ENCODE data around the gene HTT. TPM values are rescaled to one million over a fixed set of nuclear protein-coding genes. Genes with fewer than 3 reads are reported as not detected.

HTT gene
- total and polyA plus RNA-seq, 4 donors: 38.9 to 51.5 (median 40.9) TPM

DNA sequence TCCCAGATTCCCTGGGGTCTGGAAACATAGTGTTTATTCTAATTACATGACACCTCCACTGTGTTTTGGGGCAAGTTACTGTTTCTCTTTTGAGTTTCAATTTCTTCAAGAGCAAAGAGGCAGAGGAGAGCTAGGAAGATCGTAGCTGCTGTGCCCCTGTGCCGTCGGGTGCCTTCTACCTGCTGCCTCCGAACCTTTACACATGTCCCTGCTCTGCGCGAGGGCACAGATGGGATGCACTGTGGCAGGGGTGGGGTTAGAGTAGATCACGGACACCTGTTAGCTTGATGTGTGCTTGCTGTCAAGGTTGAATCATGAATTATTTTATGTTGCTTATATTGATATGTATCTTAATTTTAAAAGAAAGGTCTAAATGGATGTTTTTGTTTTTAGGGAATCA lies 103.4 kb downstream of the HTT start:
- Histone ChIP-seq H3K9me3 (ENCODE audit: control insufficient read depth, insufficient read depth, low read length) (no peaks in the 10 kb centered on the region), H3K4me3 (ENCODE audit: low read depth, low read length) (no peak overlapping the region), H3K27me3 (ENCODE audit: control insufficient read depth, insufficient read depth, low read length) (no peaks in the 10 kb centered on the region), H3K27ac (ENCODE audit: low read depth, low read length) (no peak overlapping the region), H3K36me3 (ENCODE audit: control insufficient read depth, insufficient read depth, low read length) (peaks cover 39% of the 10 kb centered on the region), H3K4me1 (ENCODE audit: control insufficient read depth, insufficient read depth, low read length) (peaks cover 7% of the 10 kb centered on the region)
- WGBS (ENCODE audit: insufficient coverage): 89% methylated on average over 4 of the region's 7 CpGs
- DNase-seq (ENCODE audit: low read depth in 4 of 6, low spot score in 6 of 6): no peak

DNA sequence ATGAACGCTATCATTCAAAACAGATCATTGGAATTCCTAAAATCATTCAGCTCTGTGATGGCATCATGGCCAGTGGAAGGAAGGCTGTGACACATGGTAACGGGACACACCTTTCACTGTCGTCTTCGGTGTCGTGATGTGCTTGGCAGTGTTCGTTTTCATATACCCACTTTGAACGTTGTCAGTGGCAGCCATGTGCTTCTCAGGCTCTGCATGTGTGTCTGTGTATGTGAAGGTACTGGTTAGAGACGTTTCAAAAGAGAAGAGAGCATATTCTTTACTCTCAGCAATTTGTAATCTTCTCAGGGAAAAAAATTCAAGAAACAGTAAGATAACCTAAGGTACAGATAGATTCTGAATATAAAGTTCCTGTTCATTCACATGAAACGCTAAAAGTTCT lies 103.9 kb downstream of the HTT start:
- Histone ChIP-seq H3K4me1 (ENCODE audit: control insufficient read depth, insufficient read depth, low read length) (peaks cover 7% of the 10 kb centered on the region), H3K27ac (ENCODE audit: low read depth, low read length) (no peak overlapping the region), H3K27me3 (ENCODE audit: control insufficient read depth, insufficient read depth, low read length) (no peaks in the 10 kb centered on the region), H3K9me3 (ENCODE audit: control insufficient read depth, insufficient read depth, low read length) (no peaks in the 10 kb centered on the region), H3K4me3 (ENCODE audit: low read depth, low read length) (no peak overlapping the region), H3K36me3 (ENCODE audit: control insufficient read depth, insufficient read depth, low read length) (peaks cover 38% of the 10 kb centered on the region)
- WGBS (ENCODE audit: insufficient coverage): 89% methylated on average over 7 of the region's 9 CpGs
- no peak for DNase-seq (ENCODE audit: low read depth in 4 of 6, low spot score in 6 of 6)

DNA sequence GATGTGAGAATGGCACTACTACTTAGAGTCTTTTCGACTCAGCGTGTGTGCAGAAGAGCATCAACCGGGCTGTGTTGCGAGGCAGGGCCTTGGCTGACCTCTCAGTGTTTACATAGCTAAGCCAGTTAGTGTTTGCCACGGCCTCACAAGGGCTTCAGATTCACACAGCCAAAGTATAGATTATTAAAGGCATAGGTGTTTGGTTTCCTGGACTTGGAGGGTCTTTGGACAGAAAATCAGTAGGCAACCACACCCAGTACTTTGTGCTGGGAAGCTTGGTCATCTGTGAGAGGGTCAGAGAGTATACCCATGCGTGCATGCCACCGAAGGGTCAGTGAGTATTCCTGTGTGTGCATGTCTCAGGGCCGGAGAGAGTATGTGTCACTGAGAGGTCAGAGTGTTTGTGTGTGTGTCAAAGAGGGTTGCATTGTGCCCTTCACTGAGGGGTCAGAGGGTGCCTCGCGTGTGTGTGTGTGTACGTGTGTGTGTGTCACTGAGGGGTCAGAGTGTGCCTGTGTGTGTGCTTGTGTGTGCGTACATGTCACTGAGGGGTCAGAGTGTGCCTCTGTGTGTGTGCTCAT lies 104.7 kb downstream of the HTT start:
- no peak overlapping the region for H3K27ac ChIP-seq (ENCODE audit: low read depth, low read length)
- no peaks in the 10 kb centered on the region for H3K9me3 ChIP-seq (ENCODE audit: control insufficient read depth, insufficient read depth, low read length)
- DNase-seq (ENCODE audit: low read depth in 4 of 6, low spot score in 6 of 6): no peak
- H3K4me3 ChIP-seq (ENCODE audit: low read depth, low read length): no peak overlapping the region
- 81% methylated on average over 11 of the region's 12 CpGs for WGBS (ENCODE audit: insufficient coverage)
- H3K4me1 ChIP-seq (ENCODE audit: control insufficient read depth, insufficient read depth, low read length): peaks cover 7% of the 10 kb centered on the region
- H3K27me3 ChIP-seq (ENCODE audit: control insufficient read depth, insufficient read depth, low read length): no peaks in the 10 kb centered on the region
- H3K36me3 ChIP-seq (ENCODE audit: control insufficient read depth, insufficient read depth, low read length): peaks cover 41% of the 10 kb centered on the region

DNA sequence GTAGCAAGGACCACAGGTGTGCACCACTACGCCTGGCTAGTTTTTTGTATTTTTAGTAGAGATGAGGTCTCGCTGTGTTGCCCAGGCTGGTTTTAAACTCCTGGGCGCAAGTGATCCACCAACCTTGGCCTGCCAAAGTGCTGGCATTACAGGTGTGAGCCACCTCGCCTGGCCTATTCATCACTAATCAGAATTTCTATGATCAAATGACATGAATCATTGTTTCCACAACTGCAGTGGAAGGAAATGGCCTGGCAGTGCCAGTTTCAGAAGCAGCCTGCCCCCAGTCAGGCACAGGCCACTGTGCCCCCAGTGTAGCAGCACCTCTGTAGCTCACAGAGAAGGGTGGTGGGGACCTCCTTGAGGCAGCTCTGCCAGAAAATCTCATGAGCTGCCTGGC lies 108.5 kb downstream of the HTT start:
- WGBS (ENCODE audit: insufficient coverage): 98% methylated on average over 3 of the region's 4 CpGs
- H3K36me3 ChIP-seq (ENCODE audit: control insufficient read depth, insufficient read depth, low read length): peaks cover 60% of the 10 kb centered on the region
- H3K27ac ChIP-seq (ENCODE audit: low read depth, low read length): no peak overlapping the region
- H3K27me3 ChIP-seq (ENCODE audit: control insufficient read depth, insufficient read depth, low read length): no peaks in the 10 kb centered on the region
- H3K4me3 ChIP-seq (ENCODE audit: low read depth, low read length): no peak overlapping the region
- DNase-seq (ENCODE audit: low read depth in 4 of 6, low spot score in 6 of 6): no peak
- H3K9me3 ChIP-seq (ENCODE audit: control insufficient read depth, insufficient read depth, low read length): no peaks in the 10 kb centered on the region
- H3K4me1 ChIP-seq (ENCODE audit: control insufficient read depth, insufficient read depth, low read length): no peaks in the 10 kb centered on the region

DNA sequence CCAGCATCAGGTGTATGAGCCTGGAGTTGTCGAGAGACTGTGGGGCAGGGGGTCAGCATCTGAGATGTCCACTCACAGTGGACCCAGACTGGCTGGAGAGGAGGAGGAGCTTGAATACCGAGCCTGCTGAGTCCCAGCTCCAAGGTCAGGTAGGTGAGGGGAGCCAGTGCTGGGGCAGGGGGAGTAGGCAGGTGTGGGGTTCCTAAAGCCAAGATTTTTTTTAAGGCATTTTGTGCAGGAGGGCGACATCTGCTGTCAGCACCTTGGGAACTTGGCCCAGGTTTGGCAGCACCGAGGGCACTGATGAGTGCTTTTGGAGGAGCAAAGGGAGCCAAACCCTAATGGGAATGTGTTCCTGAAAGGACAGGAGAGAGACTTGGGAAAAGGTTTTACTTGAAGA lies 110.2 kb downstream of the HTT start:
- H3K27ac ChIP-seq (ENCODE audit: low read depth, low read length): no peak overlapping the region
- H3K4me3 ChIP-seq (ENCODE audit: low read depth, low read length): no peak overlapping the region
- no peaks in the 10 kb centered on the region for H3K27me3 ChIP-seq (ENCODE audit: control insufficient read depth, insufficient read depth, low read length)
- DNase-seq (ENCODE audit: low read depth in 4 of 6, low spot score in 6 of 6): no peak
- peaks cover 56% of the 10 kb centered on the region for H3K36me3 ChIP-seq (ENCODE audit: control insufficient read depth, insufficient read depth, low read length)
- H3K9me3 ChIP-seq (ENCODE audit: control insufficient read depth, insufficient read depth, low read length): no peaks in the 10 kb centered on the region
- 85% methylated on average over 4 of the region's 4 CpGs for whole genome bisulfite sequencing (ENCODE audit: insufficient coverage)
- H3K4me1 ChIP-seq (ENCODE audit: control insufficient read depth, insufficient read depth, low read length): no peaks in the 10 kb centered on the region

DNA sequence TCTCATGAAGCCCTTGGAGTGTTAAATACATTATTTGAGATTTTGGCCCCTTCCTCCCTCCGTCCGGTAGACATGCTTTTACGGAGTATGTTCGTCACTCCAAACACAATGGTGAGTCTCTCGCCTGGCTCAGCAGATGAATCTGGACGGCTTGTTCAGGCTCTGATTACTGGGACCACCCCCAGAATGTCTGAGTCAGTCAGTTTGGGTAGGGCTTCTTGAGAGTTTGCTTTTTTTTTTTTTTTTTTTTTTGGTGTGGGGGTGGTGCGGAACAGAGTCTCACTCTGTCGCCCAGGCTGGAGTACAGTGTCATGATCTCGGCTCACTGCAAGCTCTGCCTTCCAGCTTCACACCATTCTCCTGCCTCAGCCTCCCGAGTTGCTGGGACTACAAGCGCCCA lies 112.1 kb downstream of the HTT start:
- DNase-seq (ENCODE audit: low read depth in 4 of 6, low spot score in 6 of 6): no peak
- 91% methylated on average over 6 of the region's 11 CpGs for WGBS (ENCODE audit: insufficient coverage)
- H3K9me3 ChIP-seq (ENCODE audit: control insufficient read depth, insufficient read depth, low read length): no peaks in the 10 kb centered on the region
- no peak overlapping the region for H3K27ac ChIP-seq (ENCODE audit: low read depth, low read length)
- H3K4me3 ChIP-seq (ENCODE audit: low read depth, low read length): no peak overlapping the region
- H3K4me1 ChIP-seq (ENCODE audit: control insufficient read depth, insufficient read depth, low read length): no peaks in the 10 kb centered on the region
- no peaks in the 10 kb centered on the region for H3K27me3 ChIP-seq (ENCODE audit: control insufficient read depth, insufficient read depth, low read length)
- H3K36me3 ChIP-seq (ENCODE audit: control insufficient read depth, insufficient read depth, low read length): peaks cover 61% of the 10 kb centered on the region

DNA sequence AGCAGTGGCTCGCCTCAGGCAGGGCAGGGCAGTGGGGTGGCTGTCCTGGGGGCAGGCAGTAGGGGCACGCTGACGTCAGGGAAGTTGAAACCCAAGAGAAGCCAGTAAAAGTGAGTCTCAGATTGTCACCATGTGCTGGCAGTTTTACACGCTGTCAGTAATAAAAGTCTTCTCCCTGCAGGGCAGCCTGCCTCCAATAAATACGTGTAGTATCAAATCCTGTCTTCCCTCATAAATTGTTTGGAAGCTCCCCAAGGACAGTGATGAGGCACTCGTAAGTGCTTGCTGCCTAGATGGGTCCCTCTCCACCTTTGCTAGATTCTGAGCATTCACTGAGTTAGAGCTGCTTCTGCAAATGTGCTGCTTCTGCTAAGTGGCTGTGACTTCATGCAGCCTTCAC lies 113.6 kb downstream of the HTT start:
- Histone ChIP-seq H3K4me3 (ENCODE audit: low read depth, low read length) (no peak overlapping the region), H3K27me3 (ENCODE audit: control insufficient read depth, insufficient read depth, low read length) (no peaks in the 10 kb centered on the region), H3K9me3 (ENCODE audit: control insufficient read depth, insufficient read depth, low read length) (no peaks in the 10 kb centered on the region), H3K4me1 (ENCODE audit: control insufficient read depth, insufficient read depth, low read length) (no peaks in the 10 kb centered on the region), H3K36me3 (ENCODE audit: control insufficient read depth, insufficient read depth, low read length) (peaks cover 49% of the 10 kb centered on the region), H3K27ac (ENCODE audit: low read depth, low read length) (no peak overlapping the region)
- WGBS (ENCODE audit: insufficient coverage): 62% methylated on average over 6 of the region's 6 CpGs
- DNase-seq (ENCODE audit: low read depth in 4 of 6, low spot score in 6 of 6): peak in 1 of 6 donors; percentile 37

DNA sequence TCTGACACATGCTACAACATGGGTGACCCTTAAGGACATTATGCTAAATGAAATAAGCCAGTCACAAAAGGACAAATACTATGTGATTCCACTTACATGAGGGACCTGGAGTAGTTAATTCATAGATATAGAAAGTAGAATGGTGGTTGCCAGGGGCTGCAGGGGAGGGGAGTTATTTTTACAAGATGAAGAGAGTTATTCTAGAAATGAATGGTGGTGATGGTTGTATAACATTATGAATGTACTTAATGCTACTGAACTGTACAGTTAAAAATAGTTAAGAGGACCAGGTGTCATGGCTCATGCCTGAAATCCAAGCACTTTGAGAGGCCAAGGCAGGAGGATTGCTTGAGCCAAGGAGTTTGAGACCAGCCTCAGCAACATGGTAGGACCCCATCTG lies 115.0 kb downstream of the HTT start:
- H3K27me3 ChIP-seq (ENCODE audit: control insufficient read depth, insufficient read depth, low read length): no peaks in the 10 kb centered on the region
- DNase-seq (ENCODE audit: low read depth in 4 of 6, low spot score in 6 of 6): no peak
- peaks cover 38% of the 10 kb centered on the region for H3K36me3 ChIP-seq (ENCODE audit: control insufficient read depth, insufficient read depth, low read length)
- H3K4me1 ChIP-seq (ENCODE audit: control insufficient read depth, insufficient read depth, low read length): no peaks in the 10 kb centered on the region
- no peak overlapping the region for H3K4me3 ChIP-seq (ENCODE audit: low read depth, low read length)
- H3K9me3 ChIP-seq (ENCODE audit: control insufficient read depth, insufficient read depth, low read length): no peaks in the 10 kb centered on the region
- no peak overlapping the region for H3K27ac ChIP-seq (ENCODE audit: low read depth, low read length)

DNA sequence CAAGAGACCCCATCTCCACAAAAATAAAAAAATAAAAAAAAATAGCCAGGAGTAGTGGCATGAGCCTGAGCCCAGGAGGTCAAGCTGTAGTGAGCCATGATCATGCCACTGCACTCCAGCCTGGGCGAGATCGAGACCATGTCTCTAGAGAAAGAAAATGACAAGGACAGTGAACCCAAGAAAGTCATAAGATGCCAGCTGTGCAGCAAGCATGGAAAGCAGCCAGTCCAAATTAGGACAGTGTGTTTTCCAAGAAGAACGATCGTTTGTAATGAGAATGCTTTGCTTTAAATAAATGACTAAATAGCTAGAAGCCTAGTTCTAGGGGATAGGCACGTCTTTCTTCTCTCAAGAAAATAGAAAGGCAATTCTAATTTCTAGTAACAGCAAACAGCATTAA lies 116.1 kb downstream of the HTT start:
- H3K36me3 ChIP-seq (ENCODE audit: control insufficient read depth, insufficient read depth, low read length): peaks cover 34% of the 10 kb centered on the region
- DNase-seq (ENCODE audit: low read depth in 4 of 6, low spot score in 6 of 6): no peak
- no peaks in the 10 kb centered on the region for H3K9me3 ChIP-seq (ENCODE audit: control insufficient read depth, insufficient read depth, low read length)
- H3K27ac ChIP-seq (ENCODE audit: low read depth, low read length): no peak overlapping the region
- no peaks in the 10 kb centered on the region for H3K27me3 ChIP-seq (ENCODE audit: control insufficient read depth, insufficient read depth, low read length)
- H3K4me3 ChIP-seq (ENCODE audit: low read depth, low read length): no peak overlapping the region
- 66% methylated on average over 2 of the region's 5 CpGs for WGBS (ENCODE audit: insufficient coverage)
- H3K4me1 ChIP-seq (ENCODE audit: control insufficient read depth, insufficient read depth, low read length): no peaks in the 10 kb centered on the region

DNA sequence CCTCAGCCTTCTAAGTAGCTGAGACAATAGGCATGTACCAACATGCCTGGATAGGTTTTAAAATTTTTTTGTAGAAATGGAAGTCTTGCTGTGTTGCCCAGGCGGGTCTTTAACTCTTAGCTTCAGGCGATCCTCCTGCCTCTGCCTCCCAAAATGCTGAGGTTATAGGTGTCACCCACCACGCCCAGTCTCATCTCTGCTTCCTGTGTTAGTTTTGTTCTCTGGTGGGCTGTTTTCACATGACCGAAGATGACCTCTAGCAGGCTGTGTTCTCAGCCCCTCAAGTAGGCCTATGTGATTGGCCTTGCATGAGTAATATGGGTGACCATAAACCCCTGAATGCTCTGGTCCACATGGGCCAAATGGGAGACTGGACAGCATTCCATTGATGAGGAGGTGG lies 117.7 kb downstream of the HTT start:
- Histone ChIP-seq H3K27me3 (ENCODE audit: control insufficient read depth, insufficient read depth, low read length) (no peaks in the 10 kb centered on the region), H3K4me3 (ENCODE audit: low read depth, low read length) (no peak overlapping the region), H3K4me1 (ENCODE audit: control insufficient read depth, insufficient read depth, low read length) (no peaks in the 10 kb centered on the region), H3K9me3 (ENCODE audit: control insufficient read depth, insufficient read depth, low read length) (no peaks in the 10 kb centered on the region), H3K36me3 (ENCODE audit: control insufficient read depth, insufficient read depth, low read length) (peaks cover 38% of the 10 kb centered on the region), H3K27ac (ENCODE audit: low read depth, low read length) (no peak overlapping the region)
- no peak for DNase-seq (ENCODE audit: low read depth in 4 of 6, low spot score in 6 of 6)
- 86% methylated on average over 4 of the region's 4 CpGs for WGBS (ENCODE audit: insufficient coverage)
